K562 (cell line): Measurements from ENCODE around the gene UROD. TPM values are rescaled to one million over a fixed set of nuclear protein-coding genes. Genes with fewer than 3 reads are reported as not detected.

ENCODE experiments used
- BCL6 ChIP-seq: fragments of 250-450 bp; sonication (Bioruptor Pico); IDR thresholded peaks from 2 replicates; pipeline ENCODE4 v1.4.0; 2020
- CEBPG ChIP-seq, 3 experiments: fragments of 200-800 bp in 1 of 3; sonication (Bioruptor generic) in 1 of 3; sonication (generic) in 1 of 3; formaldehyde crosslinking in 1 of 3; IDR thresholded peaks in 2 of 3; conservative IDR thresholded peaks in 1 of 3; 2 replicates each; pipeline versions ENCODE4 v1.6.1 to v1.8.0; 2016 to 2022; ENCODE audit warnings: missing compliant biosample characterization in 2 of 3, missing genetic modification characterization in 2 of 3, mild to moderate bottlenecking in 1 of 3, missing genetic modification reagents in 1 of 3
- CGGBP1 ChIP-seq: fragments of 250-450 bp; sonication (Bioruptor Pico); IDR thresholded peaks from 2 replicates; pipeline ENCODE4 v1.9.0; 2021; ENCODE audit warnings: mild to moderate bottlenecking
- CLOCK ChIP-seq: fragments of 250-450 bp; sonication (Bioruptor Pico); IDR thresholded peaks from 2 replicates; pipeline ENCODE4 v1.4.0; 2020; ENCODE audit warnings: mild to moderate bottlenecking, moderate library complexity, borderline replicate concordance
- EGR1 ChIP-seq: fragments of 450-650 bp; conservative IDR thresholded peaks from 2 replicates; pipeline ENCODE4 v1.6.1; 2017; ENCODE audit warnings: mild to moderate bottlenecking
- ELF4 ChIP-seq: fragments of 450-650 bp; formaldehyde crosslinking; IDR thresholded peaks from 2 replicates; pipeline ENCODE4 v1.4.0; 2022; ENCODE audit warnings: missing genetic modification characterization
- HEY1 ChIP-seq: fragments of 250-450 bp; sonication (Bioruptor Pico); IDR thresholded peaks from 2 replicates; pipeline ENCODE4 v1.5.0; 2020; ENCODE audit warnings: mild to moderate bottlenecking, moderate library complexity, borderline replicate concordance
- MEF2D ChIP-seq: conservative IDR thresholded peaks from 2 replicates; pipeline ENCODE4 v1.6.1; 2016; ENCODE audit warnings: low read depth, missing genetic modification characterization, missing compliant biosample characterization
- MTA1 ChIP-seq: fragments of 450-650 bp; IDR thresholded peaks from 2 replicates; pipeline ENCODE4 v1.6.1; 2017; ENCODE audit warnings: borderline replicate concordance
- NCOA2 ChIP-seq, 2 experiments: fragments of 450-650 bp; IDR thresholded peaks; 2 replicates each; pipeline ENCODE4 v1.6.1; 2018; ENCODE audit warnings: mild to moderate bottlenecking in 2 of 2, moderate library complexity in 1 of 2; ENCODE audit not compliant: partially characterized antibody in 2 of 2
- NR2F6 ChIP-seq: fragments of 450-650 bp; formaldehyde crosslinking; IDR thresholded peaks from 2 replicates; pipeline ENCODE4 v1.4.0; 2020; ENCODE audit warnings: mild to moderate bottlenecking
- NR3C1 ChIP-seq: sonication (generic); formaldehyde crosslinking; IDR thresholded peaks from 2 replicates; pipeline ENCODE4 v1.8.1; 2022; ENCODE audit warnings: missing genetic modification reagents
- SIRT6 ChIP-seq: IDR thresholded peaks from one replicate; pipeline ENCODE4 v1.6.1; 2012; ENCODE audit warnings: low read depth, mild to moderate bottlenecking, control low read depth, inconsistent platforms, low read length, moderate library complexity
- SOX6 ChIP-seq: fragments of 450-650 bp; IDR thresholded peaks from 2 replicates; pipeline ENCODE4 v1.6.1; 2014; ENCODE audit warnings: mild to moderate bottlenecking
- TCF7 ChIP-seq: sonication (generic); IDR thresholded peaks from 2 replicates; pipeline ENCODE4 v1.6.1; 2016; ENCODE audit warnings: antibody characterized with exemption, borderline replicate concordance
- THRAP3 ChIP-seq: fragments of 450-650 bp; IDR thresholded peaks from 2 replicates; pipeline ENCODE4 v1.6.1; 2016; ENCODE audit warnings: mild to moderate bottlenecking, inconsistent platforms, borderline replicate concordance
- ZBTB33 ChIP-seq: sonication (generic); formaldehyde crosslinking; IDR thresholded peaks from 2 replicates; pipeline ENCODE4 v1.8.1; 2023; ENCODE audit warnings: mild to moderate bottlenecking, missing genetic modification reagents
- polyA plus RNA-seq, 8 experiments: library from polyadenylated mRNA; depleted of rRNA in 4 of 8; stranded (reverse) in 5 of 8; unstranded in 3 of 8; fragments of >200 nt; fragmentation: Nextera tagmentation in 2 of 8; fragmentation: Illumina TruSeq in 1 of 8; extraction: Ambion mirVana in 2 of 8; extraction: Trizol in 1 of 8; gene quantifications; 2 replicates each; pipeline versions ENCODE4 v1.2.1 to v1.2.3, GENCODE V29; 2011 to 2014; ENCODE audit warnings: inconsistent platforms in 1 of 8, missing spikeins in 1 of 8
- total RNA-seq, 7 experiments: library from RNA; depleted of rRNA in 6 of 7; stranded (reverse); fragments of >200 nt in 6 of 7; fragmentation: Illumina TruSeq in 2 of 7; extraction: Trizol in 2 of 7; gene quantifications; 2 replicates each; pipeline versions ENCODE4 v1.2.1 to v1.2.3, GENCODE V29; 2011 to 2021; ENCODE audit warnings: low replicate concordance in 1 of 7
- TF ChIP-seq, protein P1 (sequence below): fragments of 250-450 bp; sonication (Bioruptor Pico); IDR thresholded peaks from 2 replicates; pipeline ENCODE4 v1.4.0; 2020; ENCODE audit warnings: mild to moderate bottlenecking, moderate library complexity
- TF ChIP-seq, protein P2 (sequence below): sonication (generic); formaldehyde crosslinking; IDR thresholded peaks from 2 replicates; pipeline ENCODE4 v1.8.0; 2022; ENCODE audit warnings: mild to moderate bottlenecking, missing genetic modification reagents

UROD gene
- total and polyA plus RNA-seq, 9 of the 15 experiments (the other 6 are each of a cell fraction or from before 2014, with no cell fraction given), result 533 to 2,933 (median 1,100) TPM

DNA sequence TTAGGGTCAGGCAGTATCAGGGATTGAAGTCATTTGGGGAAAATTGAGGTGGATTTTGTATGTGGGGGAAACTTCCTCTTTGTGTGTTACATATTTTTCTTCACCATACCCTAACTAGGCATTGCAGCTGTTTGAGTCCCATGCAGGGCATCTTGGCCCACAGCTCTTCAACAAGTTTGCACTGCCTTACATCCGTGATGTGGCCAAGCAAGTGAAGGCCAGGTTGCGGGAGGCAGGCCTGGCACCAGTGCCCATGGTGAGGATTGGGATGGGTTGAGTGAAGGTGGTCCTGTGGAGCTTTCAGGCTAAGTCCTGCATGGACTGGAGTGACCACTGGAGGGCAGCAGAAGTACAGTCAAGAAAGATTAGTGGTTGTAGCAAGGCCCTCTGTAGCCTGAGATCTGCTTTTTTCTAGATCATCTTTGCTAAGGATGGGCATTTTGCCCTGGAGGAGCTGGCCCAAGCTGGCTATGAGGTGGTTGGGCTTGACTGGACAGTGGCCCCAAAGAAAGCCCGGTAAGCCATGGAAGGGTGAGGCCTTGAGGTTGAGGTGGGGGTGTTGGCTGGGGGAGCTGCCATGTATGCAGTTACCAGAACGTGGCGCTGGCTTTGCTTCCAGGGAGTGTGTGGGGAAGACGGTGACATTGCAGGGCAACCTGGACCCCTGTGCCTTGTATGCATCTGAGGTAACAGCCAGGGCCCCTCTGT is 2.4 kb downstream of the UROD start (continued):
- TF ChIP-seq, protein P1, sequence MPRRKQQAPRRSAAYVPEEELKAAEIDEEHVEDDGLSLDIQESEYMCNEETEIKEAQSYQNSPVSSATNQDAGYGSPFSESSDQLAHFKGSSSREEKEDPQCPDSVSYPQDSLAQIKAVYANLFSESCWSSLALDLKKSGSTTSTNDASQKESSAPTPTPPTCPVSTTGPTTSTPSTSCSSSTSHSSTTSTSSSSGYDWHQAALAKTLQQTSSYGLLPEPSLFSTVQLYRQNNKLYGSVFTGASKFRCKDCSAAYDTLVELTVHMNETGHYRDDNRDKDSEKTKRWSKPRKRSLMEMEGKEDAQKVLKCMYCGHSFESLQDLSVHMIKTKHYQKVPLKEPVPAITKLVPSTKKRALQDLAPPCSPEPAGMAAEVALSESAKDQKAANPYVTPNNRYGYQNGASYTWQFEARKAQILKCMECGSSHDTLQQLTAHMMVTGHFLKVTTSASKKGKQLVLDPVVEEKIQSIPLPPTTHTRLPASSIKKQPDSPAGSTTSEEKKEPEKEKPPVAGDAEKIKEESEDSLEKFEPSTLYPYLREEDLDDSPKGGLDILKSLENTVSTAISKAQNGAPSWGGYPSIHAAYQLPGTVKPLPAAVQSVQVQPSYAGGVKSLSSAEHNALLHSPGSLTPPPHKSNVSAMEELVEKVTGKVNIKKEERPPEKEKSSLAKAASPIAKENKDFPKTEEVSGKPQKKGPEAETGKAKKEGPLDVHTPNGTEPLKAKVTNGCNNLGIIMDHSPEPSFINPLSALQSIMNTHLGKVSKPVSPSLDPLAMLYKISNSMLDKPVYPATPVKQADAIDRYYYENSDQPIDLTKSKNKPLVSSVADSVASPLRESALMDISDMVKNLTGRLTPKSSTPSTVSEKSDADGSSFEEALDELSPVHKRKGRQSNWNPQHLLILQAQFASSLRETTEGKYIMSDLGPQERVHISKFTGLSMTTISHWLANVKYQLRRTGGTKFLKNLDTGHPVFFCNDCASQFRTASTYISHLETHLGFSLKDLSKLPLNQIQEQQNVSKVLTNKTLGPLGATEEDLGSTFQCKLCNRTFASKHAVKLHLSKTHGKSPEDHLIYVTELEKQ (CRISPR knock-in tag), result no peak
- TF ChIP-seq SOX6, result peak; percentile 39; the same call in 1 of the 2 replicates
- TF ChIP-seq NR2F6, result no peak
- no peak for TF ChIP-seq ELF4 (CRISPR knock-in tag)
- TF ChIP-seq SIRT6, result no peak
- 0 out of 2 replicates have a peak, but pooled peaks have one; percentile 9 for TF ChIP-seq BCL6 (CRISPR knock-in tag)
- 0 out of 2 replicates have a peak, but pooled peaks have one; percentile 41 for TF ChIP-seq ZBTB33 (CRISPR knock-in tag)
- no peak for TF ChIP-seq THRAP3
- TF ChIP-seq TCF7, result no peak
- no peak for TF ChIP-seq MTA1
- peak; percentile 66; the same call in 1 of the 2 replicates for TF ChIP-seq NR3C1 (CRISPR knock-in tag)
- TF ChIP-seq HEY1, result no peak
- no peak for TF ChIP-seq EGR1
- no peak for TF ChIP-seq CEBPG (CRISPR knock-in tag; IDR thresholded peaks at IDR 0.05)
- no peak for TF ChIP-seq CEBPG (tag; conservative IDR thresholded peaks at IDR 0.05 in 1 of 2, IDR thresholded peaks at IDR 0.05 in 1 of 2)
- TF ChIP-seq CGGBP1, result no peak
- no peak for TF ChIP-seq CLOCK
- no peak; the same call in 1 of the 2 replicates for TF ChIP-seq MEF2D (tag)
- no peak for TF ChIP-seq NCOA2 (IDR thresholded peaks at IDR 0.05; ENCODE audit: partially characterized antibody in 2 of 2)
- TF ChIP-seq, protein P2, sequence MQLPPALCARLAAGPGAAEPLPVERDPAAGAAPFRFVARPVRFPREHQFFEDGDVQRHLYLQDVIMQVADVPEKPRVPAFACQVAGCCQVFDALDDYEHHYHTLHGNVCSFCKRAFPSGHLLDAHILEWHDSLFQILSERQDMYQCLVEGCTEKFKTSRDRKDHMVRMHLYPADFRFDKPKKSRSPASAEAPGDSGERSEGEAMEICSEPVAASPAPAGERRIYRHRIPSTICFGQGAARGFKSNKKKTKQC (CRISPR knock-in tag), result no peak
